CD1c-positive myeloid dendritic cell (primary cell): ENCODE data around the gene MARS1.

ENCODE experiments used
- DNase-seq: peaks from one replicate; pipeline ENCODE4 v3.0.0-alpha.2; 2016; ENCODE audit errors: extremely low spot score

The MARS1 gene

DNA sequence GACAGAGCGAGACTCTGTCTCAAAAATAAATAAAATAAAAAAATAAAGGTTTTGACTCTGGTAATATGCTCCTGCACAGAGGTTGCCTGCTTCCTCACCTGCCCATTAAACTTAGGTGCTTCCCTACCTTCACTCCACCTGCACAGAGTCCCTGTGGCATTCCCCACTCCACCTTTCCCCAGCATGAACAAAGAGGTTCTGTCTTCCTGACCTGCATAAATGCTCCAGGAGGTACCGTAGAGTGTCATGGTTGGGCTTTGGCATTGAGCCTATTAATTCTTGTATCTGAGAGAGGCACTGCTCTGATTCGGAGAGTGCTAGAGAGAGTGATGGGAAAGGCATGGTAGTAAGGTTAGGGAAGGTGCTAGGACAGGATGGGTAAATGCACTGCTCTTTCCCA lies 14.5 kb upstream of the MARS1 start:
- no peak for DNase-seq

GRCh38 chr12:57473886-57474285 lies 14.0 kb upstream of the MARS1 start:
- DNase-seq = no peak

DNA sequence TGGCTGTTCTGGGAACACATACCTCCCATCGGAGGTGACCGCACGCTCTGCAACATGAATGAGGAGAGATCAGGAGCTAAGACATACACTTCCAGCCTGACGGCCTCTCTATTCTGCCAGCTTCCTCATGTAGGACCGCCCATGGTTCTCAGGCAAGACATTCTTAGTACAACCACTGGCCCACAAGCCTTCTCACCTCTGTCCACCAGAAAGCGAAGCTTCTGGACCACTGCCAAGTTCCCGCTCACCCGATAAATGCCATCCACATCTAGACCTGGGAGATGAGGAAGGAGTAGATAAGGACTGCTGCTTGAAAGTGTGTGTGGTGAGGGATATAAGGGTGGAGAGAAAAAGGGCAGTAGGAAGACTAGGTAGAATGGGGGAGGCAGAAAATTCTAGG lies 13.4 kb upstream of the MARS1 start:
- no peak for DNase-seq

GRCh38 chr12:57474862-57475261 lies 13.0 kb upstream of the MARS1 start:
- no peak for DNase-seq

DNA sequence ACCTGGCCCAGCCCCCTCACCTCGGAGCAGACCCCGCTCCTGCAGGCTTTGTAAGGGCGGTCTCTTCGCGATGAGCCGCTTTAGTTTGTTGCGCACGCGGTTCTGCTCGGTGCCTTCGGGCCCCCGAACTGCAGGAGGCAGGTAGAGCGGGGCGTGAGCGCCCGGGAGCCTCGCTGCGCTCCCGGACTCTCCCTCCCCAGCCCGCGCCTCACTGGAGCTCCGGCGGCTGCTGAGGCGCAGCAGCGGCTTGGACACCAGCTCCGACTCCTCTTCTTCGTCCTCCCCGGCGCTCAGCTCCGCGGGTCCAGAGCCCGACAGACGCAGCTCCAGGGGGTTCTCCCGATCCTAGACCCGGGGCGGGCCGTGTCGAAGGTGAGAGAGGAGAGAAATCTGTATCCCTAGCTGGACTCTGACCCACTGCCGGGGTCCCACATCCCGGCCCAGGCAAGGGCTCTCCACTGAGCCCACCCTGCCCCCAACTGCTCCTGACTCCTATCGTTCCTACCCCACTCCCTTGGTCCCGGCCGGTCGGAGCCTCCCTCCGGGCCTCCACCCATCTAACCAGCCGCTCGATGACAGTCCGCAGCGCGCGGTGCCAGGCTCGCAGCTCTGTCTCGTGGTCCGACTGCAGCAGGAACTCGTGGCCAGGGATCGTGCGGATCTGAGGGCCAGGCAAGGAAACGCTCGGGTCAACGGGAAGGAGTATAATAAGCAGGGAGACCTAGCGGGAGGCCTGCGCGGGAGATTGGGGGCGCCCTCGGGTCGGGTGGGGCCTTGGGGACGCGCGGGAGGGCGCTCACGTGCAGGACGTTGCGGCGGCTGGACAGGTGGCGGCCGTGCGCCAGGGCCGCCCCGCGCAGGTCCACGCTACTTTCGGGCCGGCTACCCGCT lies 12.4 kb upstream of the MARS1 start:
- no peak for DNase-seq

- peak; percentile 69 for DNase-seq
Measured at GRCh38 chr12:57476162-57476992, 11.5 kb upstream of the MARS1 start.

DNA sequence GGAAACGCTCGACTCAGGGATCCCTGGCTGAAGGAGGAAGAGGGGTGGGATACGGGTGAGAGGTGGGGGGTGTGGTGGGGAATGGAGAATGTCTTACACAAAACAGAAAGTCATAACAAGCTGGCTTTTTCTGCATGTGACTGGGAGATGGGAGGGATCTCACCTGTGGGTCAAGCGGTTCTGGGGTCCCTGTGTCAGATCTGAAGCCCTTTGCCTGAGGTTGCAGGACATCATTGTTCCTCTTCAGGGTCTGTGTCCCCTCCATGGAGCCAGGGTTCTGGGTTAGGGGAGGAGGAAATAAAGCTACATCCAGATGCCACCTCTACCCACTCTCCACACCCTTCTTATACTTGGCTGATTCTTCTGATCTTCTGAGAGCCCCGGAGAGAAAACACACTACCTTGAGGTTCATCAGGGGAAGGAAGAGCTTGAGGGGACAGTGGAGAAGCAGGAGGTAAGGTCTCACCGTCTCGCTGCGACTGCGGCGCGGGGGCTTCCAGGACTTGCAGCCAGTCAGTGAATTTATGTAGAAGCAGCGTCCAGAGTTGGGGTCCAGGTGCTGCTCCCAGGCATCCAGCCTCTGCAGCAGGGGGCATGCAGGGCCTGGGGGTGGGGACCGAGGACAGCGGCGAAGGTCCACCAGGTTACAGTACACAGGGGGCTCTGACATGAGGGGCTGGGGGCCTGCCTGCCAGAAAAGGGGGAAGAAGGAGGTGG lies 10.7 kb upstream of the MARS1 start:
- DNase-seq = no peak

- DNase-seq = peak; percentile 81
Measured at GRCh38 chr12:57477710-57478681, 9.9 kb upstream of the MARS1 start.

GRCh38 chr12:57479043-57479375 lies 8.9 kb upstream of the MARS1 start:
- DNase-seq = no peak

- DNase-seq = peak; percentile 64
Measured at GRCh38 chr12:57479376-57480115, 8.3 kb upstream of the MARS1 start, which contains the start of gene ARHGAP9. Gene ARHGAP9 (minus strand): TSS chr12:57479866. CDS start chr12:57479406, 460 bp downstream.

DNA sequence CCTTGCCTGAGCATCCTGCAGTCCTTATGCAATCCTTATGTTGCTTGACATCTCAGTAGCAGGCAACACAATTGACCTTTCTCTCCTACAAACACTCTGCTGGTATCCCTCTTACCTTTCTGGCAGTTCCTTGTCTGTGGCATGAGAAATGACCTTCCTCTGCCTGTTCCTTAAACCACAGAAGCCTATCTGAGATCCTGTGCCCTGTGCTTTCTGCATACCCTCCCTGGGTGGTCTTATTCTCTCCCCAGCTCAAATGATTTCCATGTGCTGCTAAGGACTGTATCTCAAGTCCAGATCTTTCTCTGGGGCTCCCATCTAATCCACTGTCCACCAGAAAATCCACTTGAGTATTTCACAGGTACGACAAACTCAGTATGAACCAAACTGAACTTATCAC lies 6.2 kb upstream of the MARS1 start:
- DNase-seq = no peak

DNA sequence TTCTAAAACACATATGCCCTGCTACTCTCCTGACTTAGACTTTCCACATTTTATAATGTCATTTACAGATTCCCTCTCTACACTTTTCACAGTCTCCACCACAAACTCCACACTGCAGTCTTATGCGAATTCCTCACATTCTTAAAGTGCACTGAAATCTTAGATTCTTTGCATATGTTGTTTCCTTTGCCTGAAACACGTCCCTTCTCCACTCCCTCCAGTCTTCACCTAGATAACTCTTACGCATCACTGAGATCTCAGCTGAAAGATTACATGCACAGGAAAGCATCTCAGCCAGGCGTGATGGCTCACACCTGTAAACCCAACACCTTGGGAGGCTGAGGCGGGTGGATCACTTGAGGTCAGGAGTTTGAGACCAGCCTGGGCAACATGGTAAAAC lies 4.4 kb upstream of the MARS1 start:
- DNase-seq = no peak

- DNase-seq = no peak
Measured at GRCh38 chr12:57485695-57486094, 2.2 kb upstream of the MARS1 start.

GRCh38 chr12:57487055-57487596 lies 742 bp upstream of the MARS1 start:
- no peak for DNase-seq

- no peak for DNase-seq
Measured at GRCh38 chr12:57488402-57489156, 711 bp downstream of the MARS1 start.

- DNase-seq = no peak
Measured at GRCh38 chr12:57489157-57489641, 1.3 kb downstream of the MARS1 start.

DNA sequence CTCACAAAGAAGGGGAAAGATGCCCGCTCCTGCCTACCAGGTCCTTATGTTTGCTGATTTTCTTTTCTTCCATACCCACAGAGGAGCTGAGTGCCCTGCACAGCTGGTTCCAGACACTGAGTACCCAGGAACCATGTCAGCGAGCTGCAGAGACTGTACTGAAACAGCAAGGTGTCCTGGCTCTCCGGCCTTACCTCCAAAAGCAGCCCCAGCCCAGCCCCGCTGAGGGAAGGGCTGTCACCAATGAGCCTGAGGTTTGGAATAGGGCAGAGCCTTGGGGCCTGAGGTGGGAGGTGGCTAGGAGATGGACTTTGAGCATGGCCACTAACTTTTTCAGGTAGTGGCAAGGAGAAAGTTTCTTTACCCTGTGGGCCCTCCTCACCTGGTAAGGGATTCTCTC lies 2.3 kb downstream of the MARS1 start:
- DNase-seq = no peak

DNA sequence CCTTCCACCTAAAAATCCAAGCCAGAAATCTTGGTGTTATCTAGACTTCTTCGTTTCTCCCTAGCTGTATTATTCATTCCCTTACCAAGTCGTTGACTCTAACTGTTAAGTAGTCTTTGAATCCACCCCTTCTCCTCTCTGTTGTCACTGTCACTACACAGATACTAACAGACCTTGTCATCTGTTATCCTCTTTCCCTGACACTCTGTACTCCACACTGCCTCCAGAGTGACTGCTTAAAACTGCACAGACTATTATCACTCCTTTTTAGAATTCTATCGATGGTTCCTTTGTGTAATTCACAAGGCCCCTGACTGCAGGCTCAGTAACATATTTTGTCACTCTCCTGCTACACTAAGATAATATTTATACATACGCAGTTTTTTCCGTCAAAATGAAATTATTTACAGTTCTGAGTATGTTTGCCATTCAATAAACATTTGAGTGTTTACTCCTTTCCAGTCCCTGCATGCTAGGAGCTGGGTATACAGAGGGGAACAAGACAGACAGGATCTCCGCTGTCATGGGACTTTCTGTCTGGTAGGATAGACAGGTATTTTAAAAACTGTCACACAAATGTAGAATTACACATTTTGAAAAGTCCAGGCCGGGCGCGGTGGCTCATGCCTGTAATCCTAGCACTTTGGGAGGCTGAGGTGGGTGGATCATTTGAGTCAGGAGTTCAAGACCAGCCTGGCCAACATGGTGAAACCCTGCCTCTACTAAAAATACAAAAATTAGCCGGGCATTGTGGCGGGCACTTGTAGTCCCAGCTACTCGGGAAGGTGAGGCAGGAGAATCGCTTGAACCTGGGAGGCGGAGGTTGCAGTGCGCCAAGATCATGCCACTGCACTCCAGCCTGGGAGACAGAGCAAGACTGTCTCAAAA lies 3.8 kb downstream of the MARS1 start:
- no peak for DNase-seq
